Lower lobe of right lung (tissue), 2 donors: ENCODE results near the gene IRF2BP2. TPM values are rescaled to one million over a fixed set of nuclear protein-coding genes. Genes with fewer than 3 reads are reported as not detected.

Experiments
- ATAC-seq, 2 donors: fragments of 200-7000 bp; cut with Tn5 transposase; one replicate each; pipeline ENCODE4 v1.9.1; 2020 to 2022; ENCODE audit warnings: mild to moderate bottlenecking in 2 of 2, moderate library complexity in 2 of 2
- DNase-seq: peaks from one replicate; pipeline ENCODE4 v3.0.0-alpha.2; 2020
- H3K27ac ChIP-seq: fragments of 200-600 bp; one replicate; pipeline ENCODE4 v1.8.0; 2022
- H3K27me3 ChIP-seq: fragments of 200-600 bp; one replicate; pipeline ENCODE4 v1.8.0; 2022; ENCODE audit warnings: low read depth
- H3K36me3 ChIP-seq: fragments of 200-600 bp; one replicate; pipeline ENCODE4 v1.8.0; 2022; ENCODE audit warnings: mild to moderate bottlenecking
- H3K4me1 ChIP-seq: fragments of 200-600 bp; one replicate; pipeline ENCODE4 v1.8.0; 2022
- H3K4me3 ChIP-seq: fragments of 200-600 bp; one replicate; pipeline ENCODE4 v1.8.0; 2022; ENCODE audit warnings: mild to moderate bottlenecking
- H3K9me3 ChIP-seq: fragments of 200-600 bp; one replicate; pipeline ENCODE4 v1.8.0; 2022
- CTCF ChIP-seq: fragments of 200-600 bp; IDR thresholded peaks from one replicate; pipeline ENCODE4 v1.8.0; 2022; ENCODE audit warnings: antibody characterized with exemption, mild to moderate bottlenecking
- intact Hi-C: fragments of 100-400 bp; cut with DNase I; formaldehyde crosslinking; loops from one replicate; pipeline ENCODE4 v1.11.0; 2022
- total RNA-seq: library from RNA; stranded (reverse); fragmentation: NEBNext Ultra II Directional; extraction: Animal tissue kit (Norgen Biotek cat#: 25700); gene quantifications from one replicate; pipeline ENCODE4 v1.2.1, GENCODE V29; 2021
- donor health status: DM: no; HTN: yes; CAD: no; lungs with severe emphysema.

Gene IRF2BP2
- total RNA-seq, 1 donor from 2014 or later, result 154 TPM

- H3K36me3 ChIP-seq, result peaks cover 16% of the 10 kb centered on the region
- H3K4me3 ChIP-seq, result no peak overlapping the region
- peaks cover 68% of the 10 kb centered on the region for H3K4me1 ChIP-seq
- ATAC-seq (peak in 1 of 2 donors; percentile 15), DNase-seq (no peak)
- H3K9me3 ChIP-seq, result no peaks in the 10 kb centered on the region
- peak overlapping the region; percentile 100 for H3K27ac ChIP-seq
- TF ChIP-seq CTCF, result no peak
- H3K27me3 ChIP-seq, result no peaks in the 10 kb centered on the region
- intact Hi-C loops, result loop anchor here (10.0 kb wide), 2 partner anchors 107 to 473 kb away; no protein-coding TSS in a partner anchor
These were observed 8.5 kb downstream of the IRF2BP2 start for GRCh38 chr1:234601301-234602017.

GRCh38 chr1:234600418-234601281 lies 9.3 kb downstream of the IRF2BP2 start:
- TF ChIP-seq CTCF, result no peak
- H3K27ac ChIP-seq, result peak overlapping the region; percentile 100
- no peak for ATAC-seq
- H3K27me3 ChIP-seq, result no peaks in the 10 kb centered on the region
- H3K4me1 ChIP-seq, result peaks cover 68% of the 10 kb centered on the region
- no peak for DNase-seq
- peak overlapping the region; percentile 59 for H3K4me3 ChIP-seq
- peaks cover 15% of the 10 kb centered on the region for H3K36me3 ChIP-seq
- intact Hi-C loops, result loop anchor here (10.0 kb wide), 2 partner anchors 106 to 474 kb away; no protein-coding TSS in a partner anchor
- no peaks in the 10 kb centered on the region for H3K9me3 ChIP-seq

- Histone ChIP-seq H3K27me3 (no peaks in the 10 kb centered on the region), H3K36me3 (peaks cover 7% of the 10 kb centered on the region), H3K27ac (peak overlapping the region; percentile 100), H3K4me3 (peak overlapping the region; percentile 59), H3K4me1 (peaks cover 64% of the 10 kb centered on the region), H3K9me3 (no peaks in the 10 kb centered on the region)
- peak; percentile 89 for DNase-seq
- peak; percentile 92 to 96 for ATAC-seq
- intact Hi-C loops, result loop anchor here (10.0 kb wide), 2 partner anchors 105 to 475 kb away; no protein-coding TSS in a partner anchor
- no peak for TF ChIP-seq CTCF
These were observed 10.2 kb downstream of the IRF2BP2 start for GRCh38 chr1:234599617-234600417.

- no peak for DNase-seq
- Histone ChIP-seq H3K27ac (peak overlapping the region; percentile 100), H3K27me3 (no peaks in the 10 kb centered on the region), H3K36me3 (peaks cover 5% of the 10 kb centered on the region), H3K4me1 (peaks cover 56% of the 10 kb centered on the region), H3K9me3 (no peaks in the 10 kb centered on the region), H3K4me3 (peak overlapping the region; percentile 59)
- no peak for TF ChIP-seq CTCF
- ATAC-seq, result peak in 1 of 2 donors; percentile 2
- intact Hi-C loops, result no loop called here
These were observed 10.9 kb downstream of the IRF2BP2 start for GRCh38 chr1:234598974-234599616.
